ENCODE results near the gene GRIK1.

Gene GRIK1

DNA sequence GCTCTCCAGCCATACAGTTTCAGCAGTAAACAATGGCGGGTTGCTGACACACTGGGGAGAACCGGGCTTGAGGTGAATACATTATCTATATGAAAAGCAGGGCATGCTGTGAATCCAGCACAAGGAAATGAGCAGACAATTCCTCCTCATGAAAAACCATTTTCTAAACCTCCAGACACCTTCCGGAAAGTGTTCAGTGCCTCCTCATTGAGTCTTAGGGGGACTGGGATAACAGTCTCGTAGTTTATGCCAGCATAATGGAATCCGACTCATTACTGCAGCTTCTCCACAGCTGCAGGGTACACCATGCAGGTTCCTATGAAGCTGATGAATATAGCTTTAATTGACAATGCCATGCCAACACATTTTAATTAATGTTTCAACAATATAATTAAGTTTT, 356.9 kb downstream of the GRIK1 start:
- no peak for DNase-seq

- DNase-seq: no peak
Measured at GRCh38 chr21:29581393-29581792, 358.4 kb downstream of the GRIK1 start.

GRCh38 chr21:29580732-29581285, 359.0 kb downstream of the GRIK1 start:
- DNase-seq: no peak

DNA sequence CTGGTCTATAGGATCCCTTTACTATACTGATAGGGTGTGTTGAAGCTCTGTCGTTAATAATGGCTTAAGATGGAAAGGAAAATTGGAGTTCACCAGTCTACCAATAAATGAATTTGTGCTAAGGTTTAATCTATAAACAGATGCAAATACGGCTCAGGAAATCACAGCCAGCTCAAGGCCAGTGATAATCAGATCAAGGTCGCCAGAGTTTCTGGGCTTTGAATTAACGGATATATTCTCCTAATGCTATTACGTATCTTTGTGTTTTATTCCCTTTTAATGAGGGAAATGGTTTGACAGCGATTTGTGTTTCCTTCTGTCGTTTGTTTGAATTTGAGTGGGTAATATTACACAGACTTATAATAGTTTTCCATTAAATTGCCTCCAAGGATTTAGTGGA, 361.5 kb downstream of the GRIK1 start:
- no peak for DNase-seq

DNA sequence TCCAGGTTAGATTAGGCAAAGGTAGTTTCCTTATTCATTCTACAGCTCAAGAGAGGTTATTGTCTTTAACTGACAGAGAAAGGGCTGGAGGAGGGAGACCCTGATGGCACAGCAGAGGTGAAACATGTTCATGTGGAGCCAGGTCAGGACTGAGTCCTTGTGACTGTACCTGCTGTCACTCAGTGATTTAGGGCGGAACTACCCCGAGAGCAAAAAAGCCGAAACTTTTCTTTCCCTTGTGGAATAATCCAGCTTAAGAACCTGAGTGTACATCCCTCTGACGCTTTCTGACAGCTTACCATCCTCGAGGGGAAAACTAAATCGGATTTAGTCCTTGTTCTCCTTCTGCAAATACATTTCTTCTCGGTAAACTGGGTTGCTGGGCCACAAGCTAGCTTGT, 367.8 kb downstream of the GRIK1 start:
- no peak for DNase-seq

GRCh38 chr21:29568020-29568697, 371.6 kb downstream of the GRIK1 start:
- no peak for DNase-seq

DNA sequence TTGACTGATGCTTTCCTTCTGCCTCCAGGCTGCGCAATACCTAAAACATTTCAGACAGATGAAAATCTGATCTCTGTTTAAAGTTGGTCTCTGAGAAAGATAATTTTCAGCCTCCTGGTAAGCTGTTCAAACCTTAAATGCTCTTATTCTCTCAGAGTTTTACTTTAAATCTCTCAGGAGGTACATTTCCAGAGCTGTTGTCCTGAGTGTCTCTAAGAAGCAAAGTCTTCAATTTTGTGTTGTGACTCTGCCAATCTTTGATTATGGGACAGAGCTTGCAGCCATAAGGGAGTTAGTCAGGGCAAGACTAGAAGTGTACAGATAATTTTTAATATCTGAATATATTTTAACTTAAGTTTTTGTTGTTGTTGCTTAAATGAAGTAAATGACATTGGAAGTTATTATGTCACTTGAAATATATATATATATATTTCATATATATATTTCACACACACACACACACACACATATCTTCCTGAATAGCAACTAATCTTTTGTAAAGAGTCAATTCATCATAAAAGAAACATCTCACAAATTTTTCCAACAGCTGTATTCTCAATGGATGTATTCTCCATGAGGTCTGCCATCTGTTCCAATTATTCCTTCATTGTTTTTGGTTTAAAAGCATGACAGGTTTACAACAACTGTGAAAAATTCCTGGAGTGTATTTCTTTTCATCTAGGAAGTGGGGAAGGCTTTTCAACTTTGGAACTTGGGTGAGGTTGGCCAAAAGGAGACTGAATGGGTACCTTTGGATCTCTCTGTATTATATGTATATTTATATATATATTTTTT, 381.7 kb downstream of the GRIK1 start:
- no peak for DNase-seq

- no peak for DNase-seq
Measured at GRCh38 chr21:29557200-29557599, 382.6 kb downstream of the GRIK1 start.

DNA sequence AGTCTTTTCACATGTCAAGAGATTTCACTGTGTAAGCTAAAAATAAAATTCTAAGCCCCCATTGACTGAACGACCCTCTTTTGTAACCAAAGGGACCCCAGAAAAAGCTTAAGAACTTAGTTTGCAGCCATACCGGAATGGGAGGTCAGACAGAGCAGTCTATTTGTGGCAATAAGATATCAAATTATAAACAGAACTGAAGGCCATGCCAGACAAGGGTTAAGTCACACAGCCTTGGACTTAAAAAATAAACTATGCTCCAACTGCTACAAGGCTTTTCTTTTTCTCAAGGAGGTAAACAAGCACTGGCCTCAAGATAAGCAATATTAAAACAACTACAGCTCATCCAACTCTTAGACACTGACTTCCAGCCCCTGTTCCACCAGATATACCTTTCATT, 384.2 kb downstream of the GRIK1 start:
- no peak for DNase-seq

GRCh38 chr21:29550205-29550604, 389.6 kb downstream of the GRIK1 start:
- no peak for DNase-seq

DNA sequence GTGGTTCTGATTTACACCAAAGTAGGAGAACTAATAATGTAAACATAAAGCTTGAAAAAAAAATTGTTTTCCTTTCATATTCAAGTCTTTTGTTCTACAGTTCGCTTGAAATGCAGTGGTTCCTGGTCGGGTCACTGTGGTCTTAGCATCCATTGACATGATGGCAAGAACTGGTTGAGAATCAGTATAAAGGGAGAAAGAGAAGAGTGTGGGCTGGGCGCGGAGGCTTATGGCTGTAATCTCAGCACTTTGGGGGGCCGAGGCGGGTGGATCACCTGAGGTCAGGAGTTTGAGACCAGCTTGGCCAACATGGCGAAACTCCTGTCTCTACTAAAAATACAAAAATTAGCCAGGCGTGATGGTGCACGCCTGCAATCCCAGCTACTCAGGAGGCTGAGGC, 390.2 kb downstream of the GRIK1 start:
- no peak for DNase-seq

DNA sequence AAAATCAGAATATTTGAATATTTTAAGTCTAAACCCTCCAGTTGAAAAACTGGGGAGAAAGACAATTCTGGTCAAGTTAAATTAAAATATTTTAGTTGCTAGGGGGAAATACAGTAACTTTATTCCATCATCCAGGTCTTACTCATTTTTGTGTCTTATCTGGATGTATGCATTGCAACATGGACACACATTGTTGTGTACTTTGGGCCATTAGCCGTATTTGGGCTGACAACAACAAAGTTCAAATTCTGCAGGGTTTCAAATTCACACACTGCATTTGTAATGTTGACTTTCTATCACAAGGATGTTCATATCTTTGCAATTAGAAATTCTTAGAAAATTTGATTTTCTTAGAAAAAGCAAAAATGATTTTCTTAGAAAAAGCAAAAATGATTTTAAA, 391.8 kb downstream of the GRIK1 start:
- DNase-seq: no peak

GRCh38 chr21:29546071-29546470, 393.7 kb downstream of the GRIK1 start:
- no peak for DNase-seq

DNA sequence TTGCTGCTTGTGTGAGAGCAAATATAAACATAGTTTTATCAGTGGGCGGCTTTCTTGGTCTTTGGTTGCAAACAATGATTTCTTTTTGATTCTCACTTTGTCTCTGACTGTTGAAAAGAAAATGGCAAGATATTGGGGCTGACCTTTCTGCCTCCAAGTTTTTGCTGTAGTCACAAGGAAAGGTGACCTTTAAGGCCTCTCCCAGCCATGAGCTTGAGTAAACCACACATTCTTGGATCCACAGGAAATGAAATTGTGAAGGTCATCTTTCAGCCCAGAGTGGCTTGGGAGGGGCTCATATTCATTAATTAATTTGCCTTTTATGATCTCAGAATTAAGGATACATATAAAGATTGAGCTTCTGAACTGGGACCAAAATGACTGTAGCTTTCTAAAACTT, 399.5 kb downstream of the GRIK1 start:
- DNase-seq: no peak

- no peak for DNase-seq
Measured at GRCh38 chr21:29538115-29538514, 401.7 kb downstream of the GRIK1 start.

DNA sequence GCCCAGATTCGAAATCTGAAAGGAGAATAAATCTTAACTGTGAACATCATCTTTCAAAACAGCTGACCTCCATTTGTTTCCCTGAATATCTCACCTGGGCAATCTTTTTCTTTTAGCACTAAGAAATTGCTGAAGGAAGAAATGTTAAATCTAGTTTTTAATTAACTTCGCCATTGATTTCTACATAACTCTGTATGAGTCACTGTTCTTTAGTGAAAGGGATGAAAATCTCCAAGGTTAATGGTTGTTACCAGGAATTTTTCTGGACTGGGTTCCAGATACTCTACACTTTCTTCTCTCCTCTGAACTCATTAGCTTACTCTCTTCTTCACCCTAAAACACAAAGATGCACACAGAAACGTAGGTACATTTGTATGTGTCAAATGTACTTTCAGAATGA, 405.3 kb downstream of the GRIK1 start:
- no peak for DNase-seq

- no peak for DNase-seq
Measured at GRCh38 chr21:29529139-29529538, 410.7 kb downstream of the GRIK1 start.

GRCh38 chr21:29526545-29526944, 413.3 kb downstream of the GRIK1 start:
- DNase-seq: no peak

DNA sequence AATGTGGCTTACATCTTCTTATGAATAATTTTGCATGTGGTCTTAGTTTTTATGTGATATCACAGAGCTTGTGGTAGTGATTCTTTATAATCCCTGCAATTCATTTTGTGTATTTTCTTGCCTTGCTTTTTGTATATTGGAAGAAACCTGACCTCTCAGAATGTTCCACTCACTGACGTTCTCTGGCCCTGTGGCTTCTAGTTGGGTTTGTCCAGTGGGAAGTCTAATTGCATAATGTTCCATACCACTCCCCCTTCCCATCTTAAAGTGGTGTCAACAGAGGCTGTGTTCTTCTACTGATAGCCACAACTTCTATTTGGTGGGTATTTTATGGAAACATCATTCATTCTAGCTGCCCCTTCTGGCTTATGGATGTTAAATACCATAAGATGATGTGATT, 415.7 kb downstream of the GRIK1 start:
- no peak for DNase-seq

DNA sequence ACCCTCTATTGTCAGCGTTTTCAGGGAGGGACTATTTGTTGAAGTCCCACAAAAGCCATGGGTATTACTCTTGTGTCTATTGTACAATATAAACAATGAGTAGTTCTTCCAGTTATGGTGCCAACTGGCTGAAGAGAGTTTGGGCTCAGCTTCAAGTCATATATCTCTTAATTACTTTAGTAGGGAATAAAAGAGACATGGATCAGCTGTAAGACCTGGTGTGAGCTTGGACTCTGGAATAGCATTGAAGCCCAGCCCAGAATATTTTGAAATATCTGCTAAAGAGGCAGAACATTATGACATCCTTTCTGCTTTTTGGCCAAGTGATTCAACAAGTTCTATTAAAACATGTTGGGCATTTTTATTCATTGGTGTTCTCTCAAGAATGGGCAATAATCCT, 416.1 kb downstream of the GRIK1 start:
- DNase-seq: no peak

DNA sequence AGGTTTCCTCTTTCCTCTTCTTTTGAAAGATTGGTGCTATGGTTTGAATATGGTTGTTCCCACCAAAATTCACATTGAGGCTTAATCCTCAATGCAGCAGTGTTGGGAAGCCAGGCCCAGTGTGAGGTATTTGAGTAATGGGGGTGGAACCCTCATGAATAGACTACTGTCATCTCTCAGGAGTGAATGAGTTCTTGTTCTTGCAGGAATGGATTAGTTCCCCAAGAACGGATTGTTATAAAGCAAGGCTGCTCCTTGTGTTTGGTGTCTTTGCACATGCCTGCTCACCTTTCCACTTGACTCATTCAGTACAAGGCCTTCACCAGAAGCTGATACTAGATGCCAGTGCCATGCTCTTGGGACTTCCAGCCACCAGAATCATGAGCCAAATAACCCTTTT, 417.9 kb downstream of the GRIK1 start:
- DNase-seq: no peak

DNA sequence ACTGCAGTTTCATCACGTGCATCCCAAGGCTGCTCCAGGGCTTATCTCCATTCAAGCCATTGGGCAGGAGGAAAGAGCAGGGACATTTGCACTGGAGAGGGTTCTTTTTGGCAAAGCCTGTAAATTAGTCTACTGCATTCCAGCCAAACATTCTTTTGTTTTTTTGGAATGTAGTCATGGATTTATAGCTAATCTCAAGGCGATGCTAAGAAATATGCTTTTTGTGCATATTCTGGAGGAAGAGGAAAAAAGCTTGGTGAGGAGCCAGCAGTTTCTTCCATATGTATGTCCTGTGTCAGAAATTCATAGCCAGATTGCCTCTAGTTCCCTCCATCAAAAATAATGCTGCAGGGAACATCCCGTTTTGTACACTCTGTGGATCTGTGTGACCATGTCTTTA, 419.6 kb downstream of the GRIK1 start:
- no peak for DNase-seq

- no peak for DNase-seq
Measured at GRCh38 chr21:29514652-29515247, 425.0 kb downstream of the GRIK1 start.

DNA sequence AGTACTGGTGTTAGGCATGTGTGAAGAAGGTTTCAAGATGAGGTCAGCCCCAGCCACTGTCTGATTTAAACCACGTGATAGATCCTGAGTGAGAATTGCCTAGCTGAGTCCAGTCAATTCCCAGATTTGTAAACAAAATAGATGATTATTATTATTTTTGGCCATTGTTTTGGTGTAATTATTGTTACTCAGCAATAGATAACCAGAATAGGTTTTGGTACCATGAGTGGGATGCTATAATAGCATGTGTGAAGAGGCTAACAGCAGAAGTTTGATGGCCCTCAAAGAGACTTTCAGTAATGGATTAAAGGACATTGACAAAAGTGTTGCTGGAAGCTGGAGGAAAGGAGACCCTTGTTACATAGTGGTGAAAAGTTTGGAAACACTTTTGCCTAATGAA, 426.3 kb downstream of the GRIK1 start:
- DNase-seq: no peak

All from central memory CD4-positive, alpha-beta T cell (primary cell).